K562 (cell line): ENCODE data around the gene TRPV6. TPM values are rescaled to one million over a fixed set of nuclear protein-coding genes. Genes with fewer than 3 reads are reported as not detected.

Experiments
- AFF4 ChIP-seq: sonication (generic); formaldehyde crosslinking; IDR thresholded peaks from 2 replicates; pipeline ENCODE4 v1.8.0; 2023; ENCODE audit warnings: mild to moderate bottlenecking, missing genetic modification reagents
- E2F3 ChIP-seq: fragments of 250-450 bp; sonication (Bioruptor Pico); IDR thresholded peaks from 2 replicates; pipeline ENCODE4 v1.4.0; 2020; ENCODE audit warnings: mild to moderate bottlenecking
- ERF ChIP-seq: fragments of 450-650 bp; formaldehyde crosslinking; IDR thresholded peaks from 2 replicates; pipeline ENCODE4 v1.4.0; 2020; ENCODE audit warnings: mild to moderate bottlenecking, mixed read lengths
- ETV1 ChIP-seq: fragments of 450-650 bp; conservative IDR thresholded peaks from 2 replicates; pipeline ENCODE4 v1.6.1; 2016; ENCODE audit warnings: missing genetic modification characterization, control low read depth, low read depth, missing compliant biosample characterization
- ETV5 ChIP-seq: sonication (generic); formaldehyde crosslinking; IDR thresholded peaks from 2 replicates; pipeline ENCODE4 v1.4.0; 2020; ENCODE audit warnings: low read depth, mild to moderate bottlenecking, missing genetic modification reagents
- FOXA1 ChIP-seq: fragments of 450-650 bp; IDR thresholded peaks from 2 replicates; pipeline ENCODE4 v1.6.1; 2016; ENCODE audit warnings: mild to moderate bottlenecking, borderline replicate concordance
- HNRNPK ChIP-seq: fragments of 200-400 bp; formaldehyde crosslinking; IDR thresholded peaks from one replicate; pipeline ENCODE4 v1.6.1; 2018; ENCODE audit warnings: mild to moderate bottlenecking, low read depth, low read length; ENCODE audit not compliant: poor library complexity, severe bottlenecking
- KLF13 ChIP-seq: fragments of 450-650 bp; IDR thresholded peaks from 2 replicates; pipeline ENCODE4 v1.6.1; 2016; ENCODE audit warnings: missing genetic modification characterization, low read depth, mild to moderate bottlenecking, missing compliant biosample characterization, moderate library complexity, borderline replicate concordance
- KLF6 ChIP-seq: fragments of 250-450 bp; sonication (Bioruptor Pico); IDR thresholded peaks from 2 replicates; pipeline ENCODE4 v1.4.0; 2020; ENCODE audit warnings: mild to moderate bottlenecking, moderate library complexity, borderline replicate concordance
- PTRF ChIP-seq: fragments of 450-650 bp; IDR thresholded peaks from 2 replicates; pipeline ENCODE4 v1.6.1; 2016; ENCODE audit warnings: mild to moderate bottlenecking, missing genetic modification characterization, missing compliant biosample characterization
- PURB ChIP-seq: sonication (generic); formaldehyde crosslinking; IDR thresholded peaks from 2 replicates; pipeline ENCODE4 v1.9.0; 2021; ENCODE audit warnings: low read depth, mild to moderate bottlenecking, missing genetic modification reagents
- SFPQ ChIP-seq: fragments of 200-400 bp; formaldehyde crosslinking; IDR thresholded peaks from 2 replicates; pipeline ENCODE4 v1.6.1; 2017; ENCODE audit warnings: mild to moderate bottlenecking, low read depth, low read length, moderate library complexity
- SIN3B ChIP-seq: fragments of 450-650 bp; IDR thresholded peaks from 2 replicates; pipeline ENCODE4 v1.6.1; 2017; ENCODE audit warnings: low read depth, mild to moderate bottlenecking, moderate library complexity
- SREBF2 ChIP-seq: sonication (generic); formaldehyde crosslinking; IDR thresholded peaks from 2 replicates; pipeline ENCODE4 v1.4.0; 2020; ENCODE audit warnings: mild to moderate bottlenecking, missing genetic modification reagents
- TCF15 ChIP-seq: fragments of 250-450 bp; sonication (Bioruptor Pico); IDR thresholded peaks from 2 replicates; pipeline ENCODE4 v1.8.0; 2022; ENCODE audit warnings: moderate library complexity, mild to moderate bottlenecking, inconsistent platforms
- ZBTB12 ChIP-seq: fragments of 250-450 bp; sonication (Bioruptor Pico); IDR thresholded peaks from 2 replicates; pipeline ENCODE4 v1.4.0; 2020
- ZFP30 ChIP-seq: fragments of 250-450 bp; sonication (Bioruptor Pico); IDR thresholded peaks from 2 replicates; pipeline ENCODE4 v1.8.0; 2022; ENCODE audit warnings: moderate library complexity, mild to moderate bottlenecking, inconsistent platforms, borderline replicate concordance
- ZNF224 ChIP-seq: sonication (generic); formaldehyde crosslinking; IDR thresholded peaks from 2 replicates; pipeline ENCODE4 v1.8.0; 2022; ENCODE audit warnings: mild to moderate bottlenecking, missing genetic modification reagents
- ZNF324 ChIP-seq: fragments of 250-450 bp; sonication (Bioruptor Pico); IDR thresholded peaks from 2 replicates; pipeline ENCODE4 v1.4.0; 2020; ENCODE audit warnings: mild to moderate bottlenecking
- ZNF707 ChIP-seq: fragments of 250-450 bp; sonication (Bioruptor Pico); conservative IDR thresholded peaks from 2 replicates; pipeline ENCODE4 v1.8.0; 2022; ENCODE audit warnings: inconsistent platforms, mild to moderate bottlenecking, moderate library complexity
- ZNF830 ChIP-seq: fragments of 250-450 bp; sonication (Bioruptor Pico); IDR thresholded peaks from 2 replicates; pipeline ENCODE4 v1.5.0; 2021; ENCODE audit warnings: mild to moderate bottlenecking
- polyA plus RNA-seq, 8 experiments: library from polyadenylated mRNA; depleted of rRNA in 4 of 8; stranded (reverse) in 5 of 8; unstranded in 3 of 8; fragments of >200 nt; fragmentation: Nextera tagmentation in 2 of 8; fragmentation: Illumina TruSeq in 1 of 8; extraction: Ambion mirVana in 2 of 8; extraction: Trizol in 1 of 8; gene quantifications; 2 replicates each; pipeline versions ENCODE4 v1.2.1 to v1.2.3, GENCODE V29; 2011 to 2014; ENCODE audit warnings: inconsistent platforms in 1 of 8, missing spikeins in 1 of 8
- total RNA-seq, 7 experiments: library from RNA; depleted of rRNA in 6 of 7; stranded (reverse); fragments of >200 nt in 6 of 7; fragmentation: Illumina TruSeq in 2 of 7; extraction: Trizol in 2 of 7; gene quantifications; 2 replicates each; pipeline versions ENCODE4 v1.2.1 to v1.2.3, GENCODE V29; 2011 to 2021; ENCODE audit warnings: low replicate concordance in 1 of 7

The TRPV6 gene
- total and polyA plus RNA-seq, 9 of the 15 experiments (the other 6 are each of a cell fraction or from before 2014, with no cell fraction given), result 0.04 to 0.36 (median 0.11) TPM

- TF ChIP-seq SIN3B (no peak), E2F3 (no peak), ETV5 (CRISPR knock-in tag) (no peak), KLF13 (tag) (no peak), SREBF2 (CRISPR knock-in tag) (no peak), FOXA1 (no peak), ZBTB12 (CRISPR knock-in tag) (no peak), ZFP30 (CRISPR knock-in tag) (no peak), ZNF707 (no peak), SFPQ (no peak), TCF15 (CRISPR knock-in tag) (no peak), HNRNPK (no peak), KLF6 (CRISPR knock-in tag) (no peak), AFF4 (CRISPR knock-in tag) (no peak), PTRF (tag) (no peak), PURB (no peak), ETV1 (tag) (no peak), ZNF224 (CRISPR knock-in tag) (no peak), ZNF324 (no peak), ZNF830 (CRISPR knock-in tag) (no peak), ERF (CRISPR knock-in tag) (no peak)
Measured at GRCh38 chr7:142838461-142839213, 46.9 kb downstream of the TRPV6 start (continued).
